H9 (cell line): ENCODE measurements around the gene TRIM67. TPM values are rescaled to one million over a fixed set of nuclear protein-coding genes. Genes with fewer than 3 reads are reported as not detected.

Experiments
- DNase-seq: peaks from one replicate; pipeline ENCODE4 v3.0.0-alpha.2; 2017
- H2AFZ ChIP-seq: one replicate; pipeline ENCODE4 v1.6.1; 2013; ENCODE audit warnings: mild to moderate bottlenecking, low read length, control low read depth, moderate library complexity
- H2AK5ac ChIP-seq: 2 replicates; pipeline ENCODE4 v1.6.1; 2013; ENCODE audit warnings: low read length, control low read depth, mixed read lengths; ENCODE audit not compliant: insufficient read length
- H2BK120ac ChIP-seq: one replicate; pipeline ENCODE4 v1.6.1; 2013; ENCODE audit warnings: low read depth, mild to moderate bottlenecking, low read length, control low read depth, inconsistent platforms; ENCODE audit not compliant: poor library complexity, severe bottlenecking
- H2BK12ac ChIP-seq: 2 replicates; pipeline ENCODE4 v1.6.1; 2013; ENCODE audit warnings: low read length, control low read depth, mixed read lengths, low read depth; ENCODE audit not compliant: insufficient read length
- H2BK15ac ChIP-seq: 2 replicates; pipeline ENCODE4 v1.6.1; 2013; ENCODE audit warnings: low read depth, low read length, control low read depth
- H2BK20ac ChIP-seq: one replicate; pipeline ENCODE4 v1.6.1; 2013; ENCODE audit warnings: low read depth, mild to moderate bottlenecking, low read length, control low read depth, inconsistent platforms; ENCODE audit not compliant: poor library complexity, severe bottlenecking
- H2BK5ac ChIP-seq: 2 replicates; pipeline ENCODE4 v1.6.1; 2013; ENCODE audit warnings: low read length, control low read depth, mixed read lengths; ENCODE audit not compliant: insufficient read length
- H3K14ac ChIP-seq: 2 replicates; pipeline ENCODE4 v1.6.1; 2013; ENCODE audit warnings: low read length, control low read depth; ENCODE audit not compliant: insufficient read depth
- H3K18ac ChIP-seq: 2 replicates; pipeline ENCODE4 v1.6.1; 2013; ENCODE audit warnings: low read depth, mild to moderate bottlenecking, mixed read lengths, low read length, control low read depth; ENCODE audit not compliant: insufficient read length
- H3K23ac ChIP-seq: 2 replicates; pipeline ENCODE4 v1.6.1; 2013; ENCODE audit warnings: low read length, control low read depth, mixed read lengths, low read depth; ENCODE audit not compliant: insufficient read length
- H3K23me2 ChIP-seq: 2 replicates; pipeline ENCODE4 v1.6.1; 2013; ENCODE audit warnings: low read depth, mild to moderate bottlenecking, mixed read lengths, low read length, control low read depth; ENCODE audit not compliant: insufficient read length, poor library complexity, severe bottlenecking
- H3K27ac ChIP-seq: 2 replicates; pipeline ENCODE4 v1.5.1; 2013; ENCODE audit warnings: low read length, control low read depth, mixed read lengths, low read depth; ENCODE audit not compliant: insufficient read length
- H3K27me3 ChIP-seq: 2 replicates; pipeline ENCODE4 v1.6.1; 2013; ENCODE audit warnings: low read length, control low read depth, inconsistent platforms; ENCODE audit not compliant: insufficient read depth
- H3K4ac ChIP-seq: 2 replicates; pipeline ENCODE4 v1.6.1; 2013; ENCODE audit warnings: low read depth, mild to moderate bottlenecking, control low read depth, inconsistent platforms, low read length, moderate library complexity
- H3K4me1 ChIP-seq: 2 replicates; pipeline ENCODE4 v1.6.1; 2013; ENCODE audit warnings: low read length, control low read depth, inconsistent platforms; ENCODE audit not compliant: insufficient read depth
- H3K4me2 ChIP-seq: 2 replicates; pipeline ENCODE4 v1.6.1; 2013; ENCODE audit warnings: low read length, control low read depth, mixed read lengths; ENCODE audit not compliant: insufficient read length, insufficient read depth
- H3K56ac ChIP-seq: 2 replicates; pipeline ENCODE4 v1.6.1; 2013; ENCODE audit warnings: low read depth, mild to moderate bottlenecking, mixed read lengths, low read length, control low read depth; ENCODE audit not compliant: insufficient read length
- H3K79me1 ChIP-seq: 2 replicates; pipeline ENCODE4 v1.6.1; 2013; ENCODE audit warnings: low read depth, mild to moderate bottlenecking, moderate library complexity, low read length, control low read depth, inconsistent platforms; ENCODE audit not compliant: insufficient read depth, poor library complexity, severe bottlenecking
- H3K79me2 ChIP-seq: 2 replicates; pipeline ENCODE4 v1.6.1; 2013; ENCODE audit warnings: low read length, control low read depth, inconsistent platforms; ENCODE audit not compliant: insufficient read depth
- H3K9ac ChIP-seq: 2 replicates; pipeline ENCODE4 v1.6.1; 2013; ENCODE audit warnings: low read length, control low read depth, mixed read lengths; ENCODE audit not compliant: insufficient read length; ENCODE audit errors: extremely low read depth
- H3K9me3 ChIP-seq: one replicate; pipeline ENCODE4 v1.6.1; 2013; ENCODE audit warnings: low read depth, low read length, inconsistent platforms; ENCODE audit not compliant: control insufficient read depth
- H3T11ph ChIP-seq: one replicate; pipeline ENCODE4 v1.6.1; 2013; ENCODE audit warnings: mild to moderate bottlenecking, low read length, control low read depth, inconsistent platforms
- H4K20me1 ChIP-seq: one replicate; pipeline ENCODE4 v1.6.1; 2013; ENCODE audit not compliant: control insufficient read depth, insufficient read length, insufficient read depth
- H4K5ac ChIP-seq: 2 replicates; pipeline ENCODE4 v1.6.1; 2013; ENCODE audit warnings: low read depth, mild to moderate bottlenecking, mixed read lengths, low read length, control low read depth; ENCODE audit not compliant: insufficient read length
- H4K8ac ChIP-seq: replicated peaks from 2 replicates; pipeline ENCODE4 v1.6.1; 2013; ENCODE audit warnings: low read length, control low read depth, mixed read lengths, low read depth; ENCODE audit not compliant: insufficient read length
- H4K91ac ChIP-seq: 2 replicates; pipeline ENCODE4 v1.6.1; 2013; ENCODE audit warnings: low read depth, mild to moderate bottlenecking, moderate library complexity, mixed read lengths, low read length, control low read depth; ENCODE audit not compliant: insufficient read length
- H3K27ac Mint-ChIP-seq, 3 experiments: 2 replicates in 2 of 3; 3 replicates in 1 of 3; pipeline ENCODE4 v1.8.0; 2020 to 2021; ENCODE audit warnings: mixed read lengths in 3 of 3, mild to moderate bottlenecking in 1 of 3, moderate library complexity in 1 of 3
- H3K27me3 Mint-ChIP-seq: 2 replicates; pipeline ENCODE4 v1.8.0; 2021; ENCODE audit warnings: low read depth, mild to moderate bottlenecking, moderate library complexity, mixed read lengths
- H3K36me3 Mint-ChIP-seq, 3 experiments: 2 replicates in 2 of 3; 3 replicates in 1 of 3; pipeline ENCODE4 v1.8.0; 2020 to 2021; ENCODE audit warnings: low read depth in 3 of 3, mixed read lengths in 3 of 3; ENCODE audit not compliant: insufficient read depth in 1 of 3
- H3K4me1 Mint-ChIP-seq, 2 experiments: 2 replicates each; pipeline ENCODE4 v1.8.0; 2020; ENCODE audit warnings: mixed read lengths in 2 of 2
- H3K4me3 Mint-ChIP-seq, 2 experiments: 2 replicates in 1 of 2; 3 replicates in 1 of 2; pipeline ENCODE4 v1.8.0; 2020 to 2021; ENCODE audit warnings: mild to moderate bottlenecking in 2 of 2, mixed read lengths in 2 of 2, moderate library complexity in 1 of 2
- H3K9me3 Mint-ChIP-seq, 2 experiments: 2 replicates in 1 of 2; 3 replicates in 1 of 2; pipeline ENCODE4 v1.8.0; 2020; ENCODE audit warnings: mild to moderate bottlenecking in 2 of 2, mixed read lengths in 2 of 2, moderate library complexity in 1 of 2
- WGBS: extraction: QIAGEN DNeasy Blood & Tissue Kit; methylation state at CpG from one replicate; pipeline ENCODE4 v1.1.7; 2013; ENCODE audit warnings: missing lambda C conversion rate, low lambda C conversion rate, mixed read lengths; ENCODE audit not compliant: insufficient read length; ENCODE audit errors: extremely low coverage; 5-methylcytosine and 5-hydroxymethylcytosine counted together
- total RNA-seq: library from RNA; stranded (reverse); gene quantifications from 2 replicates; pipeline ENCODE4 v1.2.1, GENCODE V29; 2021
- TF ChIP-seq, protein P1 (sequence below): fragments of 200-600 bp; sonication (generic); conservative IDR thresholded peaks from 3 replicates; pipeline ENCODE4 v1.8.0; 2021; ENCODE audit warnings: antibody characterized with exemption, mild to moderate bottlenecking

Gene TRIM67
- total RNA-seq, 1 experiment from 2014 or later, result not detected

GRCh38 chr1:231165371-231165770 lies 3.5 kb downstream of the TRIM67 start:
- no peak overlapping the region for H2BK12ac ChIP-seq
- H2BK120ac ChIP-seq, result no peak overlapping the region
- H3K4ac ChIP-seq, result no peak overlapping the region
- WGBS, result no CpG with 5 or more reads among the region's 1 CpG
- TF ChIP-seq, protein P1, sequence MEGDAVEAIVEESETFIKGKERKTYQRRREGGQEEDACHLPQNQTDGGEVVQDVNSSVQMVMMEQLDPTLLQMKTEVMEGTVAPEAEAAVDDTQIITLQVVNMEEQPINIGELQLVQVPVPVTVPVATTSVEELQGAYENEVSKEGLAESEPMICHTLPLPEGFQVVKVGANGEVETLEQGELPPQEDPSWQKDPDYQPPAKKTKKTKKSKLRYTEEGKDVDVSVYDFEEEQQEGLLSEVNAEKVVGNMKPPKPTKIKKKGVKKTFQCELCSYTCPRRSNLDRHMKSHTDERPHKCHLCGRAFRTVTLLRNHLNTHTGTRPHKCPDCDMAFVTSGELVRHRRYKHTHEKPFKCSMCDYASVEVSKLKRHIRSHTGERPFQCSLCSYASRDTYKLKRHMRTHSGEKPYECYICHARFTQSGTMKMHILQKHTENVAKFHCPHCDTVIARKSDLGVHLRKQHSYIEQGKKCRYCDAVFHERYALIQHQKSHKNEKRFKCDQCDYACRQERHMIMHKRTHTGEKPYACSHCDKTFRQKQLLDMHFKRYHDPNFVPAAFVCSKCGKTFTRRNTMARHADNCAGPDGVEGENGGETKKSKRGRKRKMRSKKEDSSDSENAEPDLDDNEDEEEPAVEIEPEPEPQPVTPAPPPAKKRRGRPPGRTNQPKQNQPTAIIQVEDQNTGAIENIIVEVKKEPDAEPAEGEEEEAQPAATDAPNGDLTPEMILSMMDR, result no peak
- no peak overlapping the region for H2BK15ac ChIP-seq
- no peaks in the 10 kb centered on the region for H3K79me1 ChIP-seq
- no peak overlapping the region for H2BK20ac ChIP-seq
- H3K14ac ChIP-seq, result no peak overlapping the region
- H4K91ac ChIP-seq, result no peak overlapping the region
- no peak for DNase-seq
- Mint-ChIP-seq H3K4me1 (peaks cover 2 to 7% of the 10 kb centered on the region in 2 experiments; a peak in 2 of 4 replicates), H3K27me3 (peaks cover 88% of the 10 kb centered on the region), H3K36me3 (no peaks in the 10 kb centered on the region; a peak in 1 of 7 replicates), H3K27ac (no peak overlapping the region), H3K9me3 (peaks cover 0 to 4% of the 10 kb centered on the region in 2 experiments; a peak in 2 of 5 replicates), H3K4me3 (no peak overlapping the region)
- H3K79me2 ChIP-seq, result no peaks in the 10 kb centered on the region
- no peak overlapping the region for H3K18ac ChIP-seq
- H3K23me2 ChIP-seq, result peaks cover 17% of the 10 kb centered on the region
- no peaks in the 10 kb centered on the region for H3K9me3 ChIP-seq
- no peak overlapping the region for H3K56ac ChIP-seq
- no peak overlapping the region for H4K5ac ChIP-seq
- no peaks in the 10 kb centered on the region for H3K4me1 ChIP-seq
- no peak overlapping the region for H4K8ac ChIP-seq
- no peaks in the 10 kb centered on the region for H4K20me1 ChIP-seq
- H2AK5ac ChIP-seq, result no peak overlapping the region
- H3K4me2 ChIP-seq, result no peak overlapping the region
- H2AFZ ChIP-seq, result no peak overlapping the region
- no peak overlapping the region for H3K27ac ChIP-seq
- H2BK5ac ChIP-seq, result no peak overlapping the region
- no peak overlapping the region for H3T11ph ChIP-seq
- no peak overlapping the region for H3K23ac ChIP-seq
- H3K27me3 ChIP-seq, result peaks cover 42% of the 10 kb centered on the region
- no peak overlapping the region for H3K9ac ChIP-seq
